Esophagus squamous epithelium (tissue), 5 donors: Measurements from ENCODE around the gene LMNA. TPM values are rescaled to one million over a fixed set of nuclear protein-coding genes. Genes with fewer than 3 reads are reported as not detected.
"Not testable (repeated sequence)": the region's sequence is repeated elsewhere in the genome, so short reads cannot be mapped to it uniquely, and the experiment has no call there.

Source experiments
- DNase-seq: peaks from one replicate; lab custom pipeline; 2025; lab: John Stamatoyannopoulos, UW
- H3K27ac ChIP-seq, 4 donors: fragments of 200-600 bp; sonication (generic); one replicate each; pipeline ENCODE4 v1.5.1; 2016 to 2019; ENCODE audit warnings: mild to moderate bottlenecking in 1 of 4
- H3K27me3 ChIP-seq, 4 donors: fragments of 200-600 bp; sonication (generic); 1 replicate in 3 of 4; 2 replicates in 1 of 4; pipeline versions ENCODE4 v1.5.1 to v1.6.0; 2017 to 2021; ENCODE audit warnings: antibody characterized with exemption in 1 of 4
- H3K36me3 ChIP-seq, 3 donors: fragments of 200-600 bp; sonication (generic); one replicate each; pipeline ENCODE4 v1.5.1; 2016 to 2019
- H3K4me1 ChIP-seq, 3 donors: fragments of 200-600 bp; sonication (generic); one replicate each; pipeline ENCODE4 v1.5.1; 2017 to 2019
- H3K4me3 ChIP-seq, 4 donors: fragments of 200-600 bp; sonication (generic); 1 replicate in 3 of 4; 2 replicates in 1 of 4; pipeline ENCODE4 v1.5.1; 2016 to 2019; ENCODE audit warnings: mild to moderate bottlenecking in 2 of 4, moderate library complexity in 1 of 4
- H3K9me3 ChIP-seq, 3 donors: fragments of 200-600 bp; sonication (generic); one replicate each; pipeline ENCODE4 v1.5.1; 2016 to 2019
- POLR2A ChIP-seq, 4 donors: fragments of 450-650 bp; IDR thresholded peaks; one replicate each; pipeline ENCODE4 v1.6.1; 2017; ENCODE audit warnings: antibody characterized with exemption in 4 of 4, mild to moderate bottlenecking in 4 of 4, moderate library complexity in 3 of 4
- WGBS, 2 donors: methylation state at CpG; one replicate each; pipeline ENCODE4 v1.1.5; 2018; 5-methylcytosine and 5-hydroxymethylcytosine counted together
- intact Hi-C: fragments of 100-400 bp; cut with DNase I; formaldehyde crosslinking; loops from one replicate; pipeline ENCODE4 v1.15.0; 2022
- total RNA-seq, 4 donors: library from RNA; depleted of rRNA; stranded (reverse); fragments of >200 nt; gene quantifications; one replicate each; pipeline ENCODE4 v1.1.0, GENCODE V29; 2016
- TF ChIP-seq, protein P1 (sequence below), 6 experiments: fragments of 450-650 bp in 4 of 6; fragments of 200-600 bp in 2 of 6; sonication (generic) in 2 of 6; IDR thresholded peaks; one replicate each; pipeline ENCODE4 v1.5.1; 2016 to 2019; ENCODE audit warnings: antibody characterized with exemption in 6 of 6, mild to moderate bottlenecking in 4 of 6, moderate library complexity in 4 of 6
- donor health status: DM: yes; HTN: yes; CAD: no.

LMNA gene
- total RNA-seq, 4 donors from 2014 or later: 322 to 480 (median 403) TPM

DNA sequence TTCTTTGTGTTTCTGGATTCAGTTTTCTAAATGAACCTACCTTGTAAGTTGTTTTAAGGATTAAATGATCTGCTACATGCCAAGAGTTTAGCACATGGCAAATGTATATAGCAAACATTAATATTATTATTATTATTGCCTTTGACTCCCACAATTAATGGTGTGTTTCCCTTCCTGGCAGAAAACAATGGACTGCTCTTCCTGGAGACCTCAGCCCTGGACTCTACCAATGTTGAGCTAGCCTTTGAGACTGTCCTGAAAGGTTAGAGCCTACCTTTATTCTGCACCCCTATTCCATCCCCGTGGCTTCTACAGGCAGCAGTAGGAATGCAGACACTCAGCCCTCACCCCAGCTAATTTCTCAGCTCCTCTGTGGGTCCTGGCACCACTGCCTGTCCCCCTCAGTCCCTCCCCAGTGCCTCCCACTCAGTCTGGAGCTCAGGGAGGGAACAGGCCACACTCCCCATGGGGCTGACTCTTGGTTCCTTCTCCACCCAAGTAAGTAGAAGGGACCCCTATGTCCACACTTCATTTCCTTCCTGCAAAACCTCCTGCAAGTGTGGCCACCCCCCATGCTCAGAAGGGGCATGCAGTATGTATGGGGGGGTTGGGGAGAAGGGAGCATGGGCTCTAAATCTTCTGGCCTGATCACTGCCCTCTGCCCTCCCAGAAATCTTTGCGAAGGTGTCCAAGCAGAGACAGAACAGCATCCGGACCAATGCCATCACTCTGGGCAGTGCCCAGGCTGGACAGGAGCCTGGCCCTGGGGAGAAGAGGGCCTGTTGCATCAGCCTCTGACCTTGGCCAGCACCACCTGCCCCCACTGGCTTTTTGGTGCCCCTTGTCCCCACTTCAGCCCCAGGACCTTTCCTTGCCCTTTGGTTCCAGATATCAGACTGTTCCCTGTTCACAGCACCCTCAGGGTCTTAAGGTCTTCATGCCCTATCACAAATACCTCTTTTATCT, 44.7 kb upstream of the LMNA start:
- intact Hi-C loops: no loop called here
- TF ChIP-seq, protein P1, sequence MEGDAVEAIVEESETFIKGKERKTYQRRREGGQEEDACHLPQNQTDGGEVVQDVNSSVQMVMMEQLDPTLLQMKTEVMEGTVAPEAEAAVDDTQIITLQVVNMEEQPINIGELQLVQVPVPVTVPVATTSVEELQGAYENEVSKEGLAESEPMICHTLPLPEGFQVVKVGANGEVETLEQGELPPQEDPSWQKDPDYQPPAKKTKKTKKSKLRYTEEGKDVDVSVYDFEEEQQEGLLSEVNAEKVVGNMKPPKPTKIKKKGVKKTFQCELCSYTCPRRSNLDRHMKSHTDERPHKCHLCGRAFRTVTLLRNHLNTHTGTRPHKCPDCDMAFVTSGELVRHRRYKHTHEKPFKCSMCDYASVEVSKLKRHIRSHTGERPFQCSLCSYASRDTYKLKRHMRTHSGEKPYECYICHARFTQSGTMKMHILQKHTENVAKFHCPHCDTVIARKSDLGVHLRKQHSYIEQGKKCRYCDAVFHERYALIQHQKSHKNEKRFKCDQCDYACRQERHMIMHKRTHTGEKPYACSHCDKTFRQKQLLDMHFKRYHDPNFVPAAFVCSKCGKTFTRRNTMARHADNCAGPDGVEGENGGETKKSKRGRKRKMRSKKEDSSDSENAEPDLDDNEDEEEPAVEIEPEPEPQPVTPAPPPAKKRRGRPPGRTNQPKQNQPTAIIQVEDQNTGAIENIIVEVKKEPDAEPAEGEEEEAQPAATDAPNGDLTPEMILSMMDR (IDR thresholded peaks at IDR 0.05): no peak
- TF ChIP-seq POLR2A (IDR thresholded peaks at IDR 0.05): no peak
- peaks cover 0 to 87% (median 0%) of the 10 kb centered on the region in 3 donors for H3K36me3 ChIP-seq

DNA sequence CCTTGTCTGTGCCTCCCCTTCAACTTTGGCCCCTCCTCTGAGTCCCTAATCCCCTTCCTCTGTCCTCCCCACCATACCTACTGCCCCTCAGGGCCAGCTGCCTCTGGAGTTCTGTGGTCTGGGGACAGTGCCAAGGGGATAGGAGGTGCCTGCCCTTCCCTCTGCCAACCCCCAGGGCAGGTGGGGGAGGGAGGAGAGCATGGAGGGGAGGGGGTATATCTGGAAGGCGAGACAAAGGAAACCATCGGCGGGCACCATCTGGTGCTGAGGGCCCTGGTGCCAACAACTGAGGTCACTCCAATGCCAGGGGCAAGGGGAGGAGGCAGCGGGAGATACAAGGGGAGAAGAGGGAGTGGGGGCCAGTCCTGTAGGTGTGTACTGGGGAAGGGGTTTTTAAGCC, 44.0 kb upstream of the LMNA start:
- WGBS, 2 donors: 40 to 44% methylated on average over 4 of the region's 4 CpGs
- peaks cover 0 to 80% (median 0%) of the 10 kb centered on the region in 3 donors for H3K36me3 ChIP-seq

More for the DNA sequence above, 44.7 kb upstream of the LMNA start:
- no peak for DNase-seq
- Histone ChIP-seq H3K27ac (no peak overlapping the region), H3K27me3 (peaks cover 0 to 7% (median 0%) of the 10 kb centered on the region in 4 donors), H3K4me1 (peaks cover 0 to 9% (median 0%) of the 10 kb centered on the region in 3 donors), H3K4me3 (no peak overlapping the region), H3K9me3 (no peaks in the 10 kb centered on the region)
- 43 to 71% methylated on average over 1 to 2 of the region's 3 CpGs for WGBS, 2 donors

DNA sequence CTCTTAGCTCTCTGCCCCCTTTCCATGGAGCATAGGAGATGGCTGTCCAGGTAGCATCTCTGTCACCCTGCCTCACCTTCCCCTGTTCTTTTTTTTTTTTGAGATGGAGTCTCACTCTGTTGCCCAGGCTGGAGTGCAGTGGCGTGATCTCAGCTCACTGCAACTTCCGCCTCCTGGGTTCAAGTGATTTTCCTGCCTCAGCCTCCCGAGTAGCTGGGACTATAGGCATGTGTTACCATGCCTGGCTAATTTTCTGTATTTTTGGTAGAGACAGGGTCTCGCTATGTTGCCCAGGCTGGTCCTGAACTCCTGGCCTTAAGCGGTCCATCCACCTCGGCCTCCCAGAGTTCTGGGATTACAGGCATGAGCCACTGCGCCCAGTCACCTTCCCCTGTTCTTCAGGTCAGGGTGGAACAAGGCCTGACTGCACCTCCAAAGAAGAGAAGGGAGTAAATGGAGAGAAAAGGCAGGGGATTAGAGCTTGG, 43.1 kb upstream of the LMNA start:
- H3K4me3 ChIP-seq, intact Hi-C loops, H3K27ac ChIP-seq, DNase-seq, H3K9me3 ChIP-seq, H3K27me3 ChIP-seq: not testable (repeated sequence)
- H3K4me1 ChIP-seq: peaks cover 0 to 18% (median 4%) of the 10 kb centered on the region in 3 donors
- 92 to 97% methylated on average over 3 to 6 of the region's 7 CpGs for WGBS, 2 donors
- peaks cover 0 to 71% (median 0%) of the 10 kb centered on the region in 3 donors for H3K36me3 ChIP-seq

More for the DNA sequence above, 44.0 kb upstream of the LMNA start:
- peaks cover 0 to 7% (median 0%) of the 10 kb centered on the region in 4 donors for H3K27me3 ChIP-seq
- no peak for TF ChIP-seq POLR2A (IDR thresholded peaks at IDR 0.05)
- TF ChIP-seq, protein P1 (IDR thresholded peaks at IDR 0.05): no peak
- no peak overlapping the region for H3K4me3 ChIP-seq
- intact Hi-C loops: no loop called here
- DNase-seq: no peak
- peaks cover 0 to 11% (median 4%) of the 10 kb centered on the region in 3 donors for H3K4me1 ChIP-seq
- no peaks in the 10 kb centered on the region for H3K9me3 ChIP-seq
- H3K27ac ChIP-seq: no peak overlapping the region

- intact Hi-C loops: no loop called here
- Histone ChIP-seq H3K4me1 (peaks cover 0 to 18% (median 4%) of the 10 kb centered on the region in 3 donors), H3K9me3 (no peaks in the 10 kb centered on the region), H3K4me3 (no peak overlapping the region), H3K36me3 (peaks cover 0 to 71% (median 0%) of the 10 kb centered on the region in 3 donors), H3K27ac (no peak overlapping the region), H3K27me3 (peaks cover 0 to 7% (median 0%) of the 10 kb centered on the region in 4 donors)
- no peak for TF ChIP-seq POLR2A (IDR thresholded peaks at IDR 0.05)
- TF ChIP-seq, protein P1 (IDR thresholded peaks at IDR 0.05): no peak
- 41 to 57% methylated on average over 2 to 4 of the region's 6 CpGs for WGBS, 2 donors
- DNase-seq: no peak
Observed at GRCh38 chr1:156072251-156072650, 42.3 kb upstream of the LMNA start.

DNA sequence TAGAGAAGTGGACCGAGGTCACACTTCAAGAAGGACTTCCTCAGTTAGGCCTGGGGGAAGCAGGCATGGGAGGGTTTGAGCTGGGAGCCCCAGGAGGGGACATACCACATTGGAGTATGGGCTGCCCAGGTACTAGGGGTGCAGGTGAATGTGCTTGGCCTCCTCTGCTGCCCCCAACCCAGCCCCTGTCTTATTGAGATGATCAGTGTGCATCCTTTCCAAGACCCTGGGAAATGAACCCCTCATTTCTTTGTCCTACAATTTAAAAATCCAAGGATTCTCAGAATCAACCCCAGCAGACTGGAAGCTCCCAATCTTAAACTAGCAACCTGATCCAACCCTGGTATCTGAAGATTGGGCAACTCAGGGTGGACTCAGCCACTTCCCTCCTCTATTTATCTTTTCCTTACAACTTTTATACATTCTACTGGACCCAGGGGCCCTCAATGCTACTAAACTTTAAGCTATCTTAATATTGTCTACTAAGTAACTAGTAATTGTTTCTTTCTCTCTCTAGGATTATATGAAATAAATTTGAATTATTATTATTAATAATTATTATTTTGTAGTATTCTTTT, 41.3 kb upstream of the LMNA start:
- WGBS, 2 donors: no CpG with 5 or more reads among the region's 1 CpG
- no peak for DNase-seq
- Histone ChIP-seq H3K4me3 (no peak overlapping the region), H3K27me3 (peaks cover 0 to 7% (median 0%) of the 10 kb centered on the region in 4 donors), H3K36me3 (peaks cover 0 to 62% (median 0%) of the 10 kb centered on the region in 3 donors), H3K27ac (no peak overlapping the region), H3K9me3 (no peaks in the 10 kb centered on the region), H3K4me1 (peaks cover 0 to 18% (median 4%) of the 10 kb centered on the region in 3 donors)
- intact Hi-C loops: no loop called here
- TF ChIP-seq POLR2A (IDR thresholded peaks at IDR 0.05): no peak
- TF ChIP-seq, protein P1 (IDR thresholded peaks at IDR 0.05): no peak
